AG04450 (cell line): ENCODE data around the gene CD2BP2. TPM values are rescaled to one million over a fixed set of nuclear protein-coding genes. Genes with fewer than 3 reads are reported as not detected.

Source experiments
- CTCF ChIA-PET: fragments of 300-600, 350-600 bp; formaldehyde crosslinking; extraction: SDS; loops from one replicate; lab custom pipeline; 2022; ENCODE audit warnings: antibody characterized with exemption, inconsistent platforms; lab: Charles Lee
- POLR2A ChIA-PET: fragments of 350-600 bp; formaldehyde crosslinking; extraction: SDS; loops from one replicate; lab custom pipeline; 2021; ENCODE audit warnings: antibody characterized with exemption, inconsistent platforms; lab: Yijun Ruan, JAX
- DNase-seq: peaks from one replicate; pipeline ENCODE4 v3.0.0-alpha.2; 2011; ENCODE audit warnings: low read depth, low spot score
- H3K27ac ChIP-seq: one replicate; pipeline ENCODE4 v1.5.1; 2012; ENCODE audit warnings: low read depth, low read length, control low read depth
- H3K27me3 ChIP-seq: one replicate; pipeline ENCODE4 v1.6.0; 2012; ENCODE audit warnings: low read length; ENCODE audit not compliant: control insufficient read depth, insufficient read depth
- H3K4me3 ChIP-seq: 2 replicates; pipeline ENCODE4 v1.5.1; 2011; ENCODE audit warnings: mild to moderate bottlenecking, low read depth, low read length, control low read depth
- H3K9me3 ChIP-seq: 2 replicates; pipeline ENCODE4 v1.5.1; 2012; ENCODE audit warnings: low read length; ENCODE audit not compliant: control insufficient read depth, insufficient read depth
- CTCF ChIP-seq: IDR thresholded peaks from 2 replicates; pipeline ENCODE4 v1.5.1; 2011; ENCODE audit warnings: low read depth, low read length, control low read depth, inconsistent platforms
- polyA plus RNA-seq: library from polyadenylated mRNA; depleted of rRNA; stranded (reverse); fragments of >200 nt; gene quantifications from 2 replicates; pipeline ENCODE4 v1.2.3, GENCODE V29; 2011

CD2BP2 gene
- polyA plus RNA-seq, 1 experiment, result 49.5 TPM

- peak overlapping the region; percentile 99 for H3K27ac ChIP-seq
- DNase-seq, result peak; percentile 86
- POLR2A ChIA-PET, result interaction anchor here (0.6 to 1.3 kb wide), 4 partner anchors 9 to 31 kb away, joined by 4 to 10 read pairs (median 5); partner anchors contain the start of gene ZNF48
- H3K4me3 ChIP-seq, result peak overlapping the region; percentile 81
- H3K27me3 ChIP-seq, result no peaks in the 10 kb centered on the region
- no peaks in the 10 kb centered on the region; the same call in 1 of the 2 replicates for H3K9me3 ChIP-seq
- CTCF ChIA-PET, result interaction anchor here (0.7 kb wide), 2 partner anchors 339 to 417 kb away, joined by 3 to 7 read pairs; no protein-coding TSS in a partner anchor
- TF ChIP-seq CTCF, result peak; percentile 31
Measured at GRCh38 chr16:30378236-30379157, 23.4 kb upstream of the CD2BP2 start.

GRCh38 chr16:30377812-30378235 lies 22.7 kb upstream of the CD2BP2 start:
- POLR2A ChIA-PET, result interaction anchor here (0.6 to 1.3 kb wide), 4 partner anchors 9 to 31 kb away, joined by 4 to 10 read pairs (median 5); partner anchors contain the start of gene ZNF48
- Histone ChIP-seq H3K27ac (peak overlapping the region; percentile 99), H3K27me3 (no peaks in the 10 kb centered on the region), H3K9me3 (no peaks in the 10 kb centered on the region; the same call in 1 of the 2 replicates), H3K4me3 (peak overlapping the region; percentile 59)
- CTCF ChIA-PET, result interaction anchor here (0.7 kb wide), 1 partner anchor 418 kb away, joined by 7 read pairs; no protein-coding TSS in a partner anchor
- TF ChIP-seq CTCF, result no peak
- peak; percentile 68 for DNase-seq

DNA sequence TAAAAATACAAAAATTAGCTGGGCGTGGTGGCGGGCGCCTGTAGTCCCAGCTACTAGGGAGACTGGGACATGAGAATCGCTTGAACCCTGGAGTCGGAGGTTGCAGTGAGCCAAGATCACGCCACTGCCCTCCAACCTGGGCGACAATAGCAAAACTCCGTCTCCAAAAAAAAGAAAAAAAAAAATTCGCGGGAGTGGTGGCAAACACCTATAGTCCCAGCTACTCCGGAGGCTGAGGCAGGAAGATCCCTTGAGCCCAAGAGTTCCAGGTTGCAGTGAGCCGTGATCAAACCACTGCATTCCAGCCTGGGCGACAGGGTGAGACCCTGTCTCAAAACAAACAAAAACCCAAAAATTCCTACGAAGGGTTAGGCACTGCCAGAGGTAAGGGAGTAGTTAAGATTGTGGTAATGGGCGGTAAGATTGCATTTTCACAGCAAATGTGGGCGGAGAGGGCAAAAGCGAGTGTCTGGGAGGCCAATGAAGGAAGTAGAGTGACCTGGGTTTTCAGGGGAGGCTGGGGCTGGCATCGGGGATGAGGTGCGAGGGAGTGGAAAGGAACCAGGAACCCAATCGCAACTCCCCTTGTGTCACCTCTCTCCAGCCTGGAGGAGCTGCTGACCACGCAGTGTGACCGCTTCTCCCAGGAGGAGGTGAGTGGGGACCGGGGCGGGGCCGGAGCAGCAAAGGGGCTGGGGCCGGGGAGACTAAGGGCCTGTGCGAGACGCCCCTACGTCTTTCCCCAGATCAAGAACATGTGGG lies 22.1 kb upstream of the CD2BP2 start:
- TF ChIP-seq CTCF, result no peak
- DNase-seq, result no peak
- ChIA-PET POLR2A (interaction anchor here (0.6 to 1.3 kb wide), 2 partner anchors 30 to 32 kb away, joined by 4 to 6 read pairs; no protein-coding TSS in a partner anchor), CTCF (interaction anchor here (0.7 kb wide), 1 partner anchor 418 kb away, joined by 7 read pairs; no protein-coding TSS in a partner anchor)
- Histone ChIP-seq H3K27me3 (no peaks in the 10 kb centered on the region), H3K4me3 (peak overlapping the region; percentile 59), H3K9me3 (no peaks in the 10 kb centered on the region; the same call in 1 of the 2 replicates), H3K27ac (peak overlapping the region; percentile 99)

DNA sequence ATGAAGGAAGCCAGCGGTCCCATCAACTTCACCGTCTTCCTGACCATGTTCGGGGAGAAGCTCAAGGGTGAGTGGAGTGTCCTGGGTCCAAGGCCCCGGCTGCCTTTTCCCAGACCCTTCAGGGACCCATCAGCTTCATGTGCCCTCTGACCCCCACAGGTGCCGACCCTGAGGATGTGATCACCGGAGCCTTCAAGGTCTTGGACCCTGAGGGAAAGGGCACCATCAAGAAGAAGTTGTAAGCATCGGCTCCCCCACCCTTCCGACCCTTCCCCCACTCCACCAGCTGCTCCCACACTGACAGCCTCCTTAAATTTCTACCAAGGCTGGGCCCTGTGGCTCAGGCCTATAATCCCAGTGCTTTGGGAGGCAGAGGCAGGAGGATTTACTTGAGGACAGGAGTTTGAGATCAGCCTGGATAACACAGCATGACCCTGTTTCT lies 21.4 kb upstream of the CD2BP2 start:
- DNase-seq, result no peak
- Histone ChIP-seq H3K27me3 (no peaks in the 10 kb centered on the region), H3K9me3 (no peaks in the 10 kb centered on the region; the same call in 1 of the 2 replicates), H3K27ac (no peak overlapping the region), H3K4me3 (no peak overlapping the region)
- ChIA-PET POLR2A (no interaction called here), CTCF (no interaction called here)
- no peak for TF ChIP-seq CTCF
